HepG2 (cell line): Measurements from ENCODE around the gene STIM1. TPM values are rescaled to one million over a fixed set of nuclear protein-coding genes. Genes with fewer than 3 reads are reported as not detected.

Experiments used
- ARNTL ChIP-seq: sonication (generic); formaldehyde crosslinking; IDR thresholded peaks from 2 replicates; pipeline ENCODE4 v1.4.0; 2020; ENCODE audit warnings: mild to moderate bottlenecking, missing genetic modification reagents
- EHMT2 ChIP-seq: fragments of 200-600 bp; sonication (generic); IDR thresholded peaks from 2 replicates; pipeline ENCODE4 v1.7.0; 2017; ENCODE audit warnings: antibody characterized with exemption, low read depth, low read length, borderline replicate concordance
- EP300 ChIP-seq, 3 experiments: sonication (generic) in 1 of 3; formaldehyde crosslinking in 1 of 3; IDR thresholded peaks; 2 replicates each; pipeline versions ENCODE4 v1.5.1 to v1.6.1; 2011 to 2020; ENCODE audit warnings: low read depth in 2 of 3, low read length in 2 of 3, borderline replicate concordance in 1 of 3, improper control_type of control experiment in 1 of 3, mild to moderate bottlenecking in 1 of 3, missing genetic modification reagents in 1 of 3, moderate library complexity in 1 of 3
- ERF ChIP-seq: IDR thresholded peaks from 2 replicates; pipeline ENCODE4 v1.6.1; 2018; ENCODE audit warnings: missing biosample characterization, missing genetic modification reagents
- GATA4 ChIP-seq: sonication (generic); IDR thresholded peaks from 2 replicates; pipeline ENCODE4 v1.6.1; 2016; ENCODE audit warnings: antibody characterized with exemption, low read depth, borderline replicate concordance
- GATAD2A ChIP-seq: IDR thresholded peaks from 2 replicates; pipeline ENCODE4 v1.6.1; 2016
- HNF4A ChIP-seq: sonication (generic); formaldehyde crosslinking; IDR thresholded peaks from 2 replicates; pipeline ENCODE4 v1.4.0; 2020; ENCODE audit warnings: missing genetic modification reagents
- HNRNPH1 ChIP-seq: fragments of 200-400 bp; formaldehyde crosslinking; optimal IDR thresholded peaks from 2 replicates; pipeline ENCODE3; 2017; ENCODE audit warnings: mild to moderate bottlenecking, low read depth, low read length
- NONO ChIP-seq, 2 experiments: fragments of 450-650 bp in 1 of 2; sonication (generic) in 1 of 2; formaldehyde crosslinking in 1 of 2; IDR thresholded peaks in 1 of 2; conservative IDR thresholded peaks in 1 of 2; 2 replicates each; pipeline versions ENCODE4 v1.6.1 to v1.8.0; 2017 to 2022; ENCODE audit warnings: mild to moderate bottlenecking in 1 of 2, missing genetic modification reagents in 1 of 2, moderate library complexity in 1 of 2
- PHF8 ChIP-seq: sonication (generic); formaldehyde crosslinking; IDR thresholded peaks from 2 replicates; pipeline ENCODE4 v1.5.0; 2020; ENCODE audit warnings: missing genetic modification reagents
- PTBP1 ChIP-seq: fragments of 200-400 bp; formaldehyde crosslinking; IDR thresholded peaks from 2 replicates; pipeline ENCODE4 v1.6.1; 2018; ENCODE audit warnings: low read length, low read depth; ENCODE audit not compliant: poor library complexity, severe bottlenecking
- THAP11 ChIP-seq: IDR thresholded peaks from 2 replicates; pipeline ENCODE4 v1.6.1; 2016; ENCODE audit warnings: missing biosample characterization, missing genetic modification reagents
- ZNF234 ChIP-seq: sonication (generic); formaldehyde crosslinking; conservative IDR thresholded peaks from 2 replicates; pipeline ENCODE4 v1.5.1; 2020; ENCODE audit warnings: mild to moderate bottlenecking, missing genetic modification reagents
- ZNF839 ChIP-seq: sonication (generic); formaldehyde crosslinking; IDR thresholded peaks from 2 replicates; pipeline ENCODE4 v1.4.0; 2020; ENCODE audit warnings: missing genetic modification reagents, mild to moderate bottlenecking, borderline replicate concordance
- polyA plus RNA-seq, 8 experiments: library from polyadenylated mRNA; depleted of rRNA in 3 of 8; stranded (reverse) in 7 of 8; unstranded in 1 of 8; fragments of >200 nt; fragmentation: Illumina TruSeq in 4 of 8; extraction: Trizol in 4 of 8; gene quantifications; 2 replicates each; pipeline versions ENCODE4 v1.2.1 to v1.2.3, GENCODE V29; 2011 to 2016; ENCODE audit warnings: low read depth in 4 of 8, missing spikeins in 1 of 8, mixed read lengths in 1 of 8; ENCODE audit not compliant: insufficient read depth in 1 of 8
- total RNA-seq, 5 experiments: library from RNA; depleted of rRNA; stranded (reverse); fragments of >200 nt; fragmentation: Illumina TruSeq; extraction: Trizol; gene quantifications; 2 replicates each; pipeline ENCODE4 v1.2.3, GENCODE V29; 2016; ENCODE audit warnings: low read depth in 1 of 5
- TF ChIP-seq, protein P1 (sequence below): sonication (generic); formaldehyde crosslinking; IDR thresholded peaks from 2 replicates; pipeline ENCODE4 v1.4.0; 2020; ENCODE audit warnings: missing genetic modification reagents, borderline replicate concordance
- TF ChIP-seq, protein P2 (sequence below): IDR thresholded peaks from 2 replicates; pipeline ENCODE4 v1.6.1; 2012; ENCODE audit warnings: low read depth, low read length, improper control_type of control experiment
- TF ChIP-seq, protein P3 (sequence below): sonication (generic); formaldehyde crosslinking; IDR thresholded peaks from 2 replicates; pipeline ENCODE4 v1.8.1; 2023; ENCODE audit warnings: missing genetic modification reagents, mild to moderate bottlenecking, borderline replicate concordance
- TF ChIP-seq, protein P4 (sequence below): sonication (generic); formaldehyde crosslinking; IDR thresholded peaks from 2 replicates; pipeline ENCODE4 v1.4.0; 2020; ENCODE audit warnings: missing genetic modification reagents, mild to moderate bottlenecking, borderline replicate concordance
- TF ChIP-seq, protein P5 (sequence below): conservative IDR thresholded peaks from 2 replicates; pipeline ENCODE4 v1.6.1; 2018; ENCODE audit warnings: missing genetic modification reagents
- TF ChIP-seq, protein P6 (sequence below): sonication (generic); formaldehyde crosslinking; conservative IDR thresholded peaks from 2 replicates; pipeline ENCODE4 v1.8.0; 2022; ENCODE audit warnings: missing genetic modification reagents

STIM1 gene
- total and polyA plus RNA-seq, 2 of the 13 experiments (the other 11 are each of a cell fraction or from before 2014, with no cell fraction given), result 19.2 to 28.5 TPM

DNA sequence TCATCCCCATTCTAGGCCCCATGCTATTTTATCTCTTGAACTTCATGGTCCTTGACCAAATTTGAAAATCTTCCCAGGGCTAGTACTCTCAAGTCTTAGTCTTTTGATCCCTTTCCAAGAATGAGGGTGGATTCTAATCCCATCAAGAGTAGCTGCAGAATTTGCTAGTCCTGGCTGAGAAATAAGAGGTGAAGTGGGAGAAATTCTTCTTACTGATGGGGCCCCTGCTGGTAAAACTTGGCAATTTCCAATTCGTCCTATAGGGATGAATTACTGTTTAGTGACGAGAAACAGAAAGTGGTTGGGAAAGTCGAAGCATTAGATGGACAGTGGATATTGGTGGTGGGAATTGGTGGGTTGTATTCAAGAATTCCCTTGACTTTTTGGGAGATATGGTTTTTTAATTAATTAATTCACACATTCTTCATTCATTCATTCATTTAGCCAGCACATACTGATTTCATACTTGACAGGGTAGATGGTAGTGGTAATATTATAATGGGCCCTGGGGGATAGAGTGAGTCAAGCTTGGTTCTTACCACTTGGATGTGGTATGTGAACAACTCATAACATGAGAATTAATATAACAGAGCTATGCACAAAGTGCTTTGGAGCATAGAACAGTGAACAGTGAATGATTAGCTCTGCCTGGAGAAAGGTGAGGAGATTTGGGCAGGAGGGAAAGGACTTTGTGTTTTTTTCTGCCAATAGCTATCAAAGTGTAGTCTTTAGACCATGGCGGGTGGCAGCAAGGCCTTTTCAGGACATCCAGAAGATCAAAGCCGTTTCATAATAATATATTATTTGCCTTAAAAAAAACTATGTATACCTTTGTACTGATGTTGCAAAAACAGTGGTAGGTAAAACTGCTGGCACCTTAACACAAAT is 103.8 kb downstream of the STIM1 start (continued):
- TF ChIP-seq, protein P1, sequence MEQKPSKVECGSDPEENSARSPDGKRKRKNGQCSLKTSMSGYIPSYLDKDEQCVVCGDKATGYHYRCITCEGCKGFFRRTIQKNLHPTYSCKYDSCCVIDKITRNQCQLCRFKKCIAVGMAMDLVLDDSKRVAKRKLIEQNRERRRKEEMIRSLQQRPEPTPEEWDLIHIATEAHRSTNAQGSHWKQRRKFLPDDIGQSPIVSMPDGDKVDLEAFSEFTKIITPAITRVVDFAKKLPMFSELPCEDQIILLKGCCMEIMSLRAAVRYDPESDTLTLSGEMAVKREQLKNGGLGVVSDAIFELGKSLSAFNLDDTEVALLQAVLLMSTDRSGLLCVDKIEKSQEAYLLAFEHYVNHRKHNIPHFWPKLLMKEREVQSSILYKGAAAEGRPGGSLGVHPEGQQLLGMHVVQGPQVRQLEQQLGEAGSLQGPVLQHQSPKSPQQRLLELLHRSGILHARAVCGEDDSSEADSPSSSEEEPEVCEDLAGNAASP (CRISPR knock-in tag), result peak; percentile 92; the same call in 1 of the 2 replicates
- TF ChIP-seq ARNTL (CRISPR knock-in tag) (no peak), PTBP1 (no peak), EP300 (IDR thresholded peaks at IDR 0.05; ENCODE audit: low read depth in 2 of 2, low read length in 2 of 2) (peak in 1 of 2 experiments; percentile 59; a peak in 1 of 4 replicates), EP300 (CRISPR knock-in tag; IDR thresholded peaks at IDR 0.05; ENCODE audit: borderline replicate concordance) (no peak), NONO (IDR thresholded peaks at IDR 0.05) (no peak), NONO (CRISPR knock-in tag; conservative IDR thresholded peaks at IDR 0.05) (no peak), ZNF839 (CRISPR knock-in tag) (no peak), ZNF234 (CRISPR knock-in tag) (no peak), GATA4 (no peak), ERF (CRISPR knock-in tag) (no peak), PHF8 (CRISPR knock-in tag) (no peak), HNRNPH1 (no peak), THAP11 (CRISPR knock-in tag) (no peak), HNF4A (CRISPR knock-in tag) (peak; percentile 55), GATAD2A (CRISPR knock-in tag) (peak; percentile 39; the same call in 1 of the 2 replicates), EHMT2 (peak; percentile 64; the same call in 1 of the 2 replicates)
- TF ChIP-seq, protein P2, sequence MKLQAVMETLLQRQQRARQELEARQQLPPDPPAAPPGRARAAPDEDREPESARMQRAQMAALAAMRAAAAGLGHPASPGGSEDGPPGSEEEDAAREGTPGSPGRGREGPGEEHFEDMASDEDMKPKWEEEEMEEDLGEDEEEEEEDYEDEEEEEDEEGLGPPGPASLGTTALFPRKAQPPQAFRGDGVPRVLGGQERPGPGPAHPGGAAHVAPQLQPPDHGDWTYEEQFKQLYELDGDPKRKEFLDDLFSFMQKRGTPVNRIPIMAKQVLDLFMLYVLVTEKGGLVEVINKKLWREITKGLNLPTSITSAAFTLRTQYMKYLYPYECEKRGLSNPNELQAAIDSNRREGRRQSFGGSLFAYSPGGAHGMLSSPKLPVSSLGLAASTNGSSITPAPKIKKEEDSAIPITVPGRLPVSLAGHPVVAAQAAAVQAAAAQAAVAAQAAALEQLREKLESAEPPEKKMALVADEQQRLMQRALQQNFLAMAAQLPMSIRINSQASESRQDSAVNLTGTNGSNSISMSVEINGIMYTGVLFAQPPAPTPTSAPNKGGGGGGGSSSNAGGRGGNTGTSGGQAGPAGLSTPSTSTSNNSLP, result peak; percentile 51
- TF ChIP-seq, protein P3, sequence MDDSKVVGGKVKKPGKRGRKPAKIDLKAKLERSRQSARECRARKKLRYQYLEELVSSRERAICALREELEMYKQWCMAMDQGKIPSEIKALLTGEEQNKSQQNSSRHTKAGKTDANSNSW (CRISPR knock-in tag), result no peak
- TF ChIP-seq, protein P4, sequence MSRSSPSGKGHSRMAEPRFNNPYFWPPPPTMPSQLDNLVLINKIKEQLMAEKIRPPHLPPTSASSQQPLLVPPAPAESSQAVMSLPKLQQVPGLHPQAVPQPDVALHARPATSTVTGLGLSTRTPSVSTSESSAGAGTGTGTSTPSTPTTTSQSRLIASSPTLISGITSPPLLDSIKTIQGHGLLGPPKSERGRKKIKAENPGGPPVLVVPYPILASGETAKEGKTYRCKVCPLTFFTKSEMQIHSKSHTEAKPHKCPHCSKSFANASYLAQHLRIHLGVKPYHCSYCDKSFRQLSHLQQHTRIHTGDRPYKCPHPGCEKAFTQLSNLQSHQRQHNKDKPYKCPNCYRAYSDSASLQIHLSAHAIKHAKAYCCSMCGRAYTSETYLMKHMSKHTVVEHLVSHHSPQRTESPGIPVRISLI (CRISPR knock-in tag), result peak; percentile 94
- TF ChIP-seq, protein P5, sequence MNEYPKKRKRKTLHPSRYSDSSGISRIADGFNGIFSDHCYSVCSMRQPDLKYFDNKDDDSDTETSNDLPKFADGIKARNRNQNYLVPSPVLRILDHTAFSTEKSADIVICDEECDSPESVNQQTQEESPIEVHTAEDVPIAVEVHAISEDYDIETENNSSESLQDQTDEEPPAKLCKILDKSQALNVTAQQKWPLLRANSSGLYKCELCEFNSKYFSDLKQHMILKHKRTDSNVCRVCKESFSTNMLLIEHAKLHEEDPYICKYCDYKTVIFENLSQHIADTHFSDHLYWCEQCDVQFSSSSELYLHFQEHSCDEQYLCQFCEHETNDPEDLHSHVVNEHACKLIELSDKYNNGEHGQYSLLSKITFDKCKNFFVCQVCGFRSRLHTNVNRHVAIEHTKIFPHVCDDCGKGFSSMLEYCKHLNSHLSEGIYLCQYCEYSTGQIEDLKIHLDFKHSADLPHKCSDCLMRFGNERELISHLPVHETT, result no peak
- TF ChIP-seq, protein P6, sequence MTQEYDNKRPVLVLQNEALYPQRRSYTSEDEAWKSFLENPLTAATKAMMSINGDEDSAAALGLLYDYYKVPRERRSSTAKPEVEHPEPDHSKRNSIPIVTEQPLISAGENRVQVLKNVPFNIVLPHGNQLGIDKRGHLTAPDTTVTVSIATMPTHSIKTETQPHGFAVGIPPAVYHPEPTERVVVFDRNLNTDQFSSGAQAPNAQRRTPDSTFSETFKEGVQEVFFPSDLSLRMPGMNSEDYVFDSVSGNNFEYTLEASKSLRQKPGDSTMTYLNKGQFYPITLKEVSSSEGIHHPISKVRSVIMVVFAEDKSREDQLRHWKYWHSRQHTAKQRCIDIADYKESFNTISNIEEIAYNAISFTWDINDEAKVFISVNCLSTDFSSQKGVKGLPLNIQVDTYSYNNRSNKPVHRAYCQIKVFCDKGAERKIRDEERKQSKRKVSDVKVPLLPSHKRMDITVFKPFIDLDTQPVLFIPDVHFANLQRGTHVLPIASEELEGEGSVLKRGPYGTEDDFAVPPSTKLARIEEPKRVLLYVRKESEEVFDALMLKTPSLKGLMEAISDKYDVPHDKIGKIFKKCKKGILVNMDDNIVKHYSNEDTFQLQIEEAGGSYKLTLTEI, result no peak
